Measurements from ENCODE around the gene NME7.

- TF ChIP-seq CREM (CRISPR knock-in tag; IDR thresholded peaks at IDR 0.05) = no peak
- no peak for TF ChIP-seq CTCF (IDR thresholded peaks at IDR 0.05)
Measured at GRCh38 chr1:169137357-169137756, 230.2 kb downstream of the NME7 start.

Data from WTC11 (cell line).